IMR-90 (cell line): ENCODE measurements around the gene MATN3. TPM values are rescaled to one million over a fixed set of nuclear protein-coding genes. Genes with fewer than 3 reads are reported as not detected.

ENCODE experiments used
- ATAC-seq: fragments of 200-7000 bp; cut with Tn5 transposase; 2 replicates; pipeline ENCODE4 v1.9.1; 2020; ENCODE audit warnings: low read depth, mild to moderate bottlenecking, moderate library complexity
- BruUV-seq: library from RNA; stranded (reverse); fragments of 400-500 nt; replicated peaks from 2 replicates; lab custom pipeline; 2021; lab: Mats Ljungman, UMichigan
- CTCF ChIA-PET: fragments of 300-600 bp; formaldehyde crosslinking; extraction: SDS; loops from one replicate; lab custom pipeline; 2021; ENCODE audit warnings: antibody characterized with exemption; lab: Yijun Ruan, JAX
- POLR2A ChIA-PET: fragments of 300-600 bp; sonication (Branson Sonifier 250); formaldehyde crosslinking; loops from one replicate; lab custom pipeline; 2022; ENCODE audit warnings: antibody characterized with exemption; ENCODE audit not compliant: unreplicated experiment; lab: Charles Lee
- DNase-seq: peaks from one replicate; pipeline ENCODE4 v3.0.0; 2013
- H2AFZ ChIP-seq: replicated peaks from 2 replicates; pipeline ENCODE3; 2013; ENCODE audit warnings: low read length, mild to moderate bottlenecking; ENCODE audit not compliant: poor library complexity
- H2AK5ac ChIP-seq: 2 replicates; pipeline ENCODE4 v1.6.1; 2013; ENCODE audit warnings: low read depth, low read length, inconsistent platforms
- H2AK9ac ChIP-seq: replicated peaks from 2 replicates; pipeline ENCODE3; 2013; ENCODE audit warnings: mild to moderate bottlenecking, low read depth, low read length, moderate library complexity; ENCODE audit not compliant: poor library complexity
- H2BK120ac ChIP-seq: 2 replicates; pipeline ENCODE4 v1.6.1; 2013; ENCODE audit warnings: low read depth, low read length, inconsistent platforms
- H2BK15ac ChIP-seq: 3 replicates; pipeline ENCODE4 v1.6.1; 2013; ENCODE audit warnings: low read depth, low read length, inconsistent platforms
- H2BK20ac ChIP-seq: 2 replicates; pipeline ENCODE4 v1.6.1; 2013; ENCODE audit warnings: low read depth, mild to moderate bottlenecking, inconsistent platforms, low read length, moderate library complexity
- H2BK5ac ChIP-seq: 2 replicates; pipeline ENCODE4 v1.6.1; 2013; ENCODE audit warnings: mild to moderate bottlenecking, low read depth, low read length, inconsistent platforms; ENCODE audit not compliant: poor library complexity, severe bottlenecking
- H3K14ac ChIP-seq: replicated peaks from 2 replicates; pipeline ENCODE4 v1.6.1; 2013; ENCODE audit warnings: low read depth, low read length, inconsistent platforms
- H3K18ac ChIP-seq: 2 replicates; pipeline ENCODE4 v1.6.1; 2013; ENCODE audit warnings: low read depth, low read length, control low read depth
- H3K23ac ChIP-seq: 2 replicates; pipeline ENCODE4 v1.6.1; 2013; ENCODE audit warnings: low read depth, low read length, inconsistent platforms
- H3K27ac ChIP-seq: 2 replicates; pipeline ENCODE4 v1.5.1; 2013; ENCODE audit warnings: mild to moderate bottlenecking, control low read depth, low read length; ENCODE audit not compliant: insufficient read depth
- H3K27me3 ChIP-seq: 2 replicates; pipeline ENCODE4 v1.6.1; 2013; ENCODE audit warnings: low read length; ENCODE audit not compliant: control insufficient read depth, insufficient read depth
- H3K36me3 ChIP-seq: 2 replicates; pipeline ENCODE4 v1.6.1; 2013; ENCODE audit warnings: low read length, mixed read lengths; ENCODE audit not compliant: control insufficient read depth, insufficient read depth
- H3K4ac ChIP-seq: 2 replicates; pipeline ENCODE4 v1.6.1; 2013; ENCODE audit warnings: low read depth, low read length, inconsistent platforms
- H3K4me1 ChIP-seq: 2 replicates; pipeline ENCODE4 v1.6.1; 2013; ENCODE audit warnings: low read length, mixed read lengths; ENCODE audit not compliant: control insufficient read depth, insufficient read depth
- H3K4me2 ChIP-seq: 2 replicates; pipeline ENCODE4 v1.6.1; 2013; ENCODE audit warnings: low read depth, mild to moderate bottlenecking, control low read depth, low read length, moderate library complexity
- H3K4me3 ChIP-seq: 2 replicates; pipeline ENCODE4 v1.5.1; 2013; ENCODE audit warnings: low read depth, mild to moderate bottlenecking, control low read depth, low read length, moderate library complexity; ENCODE audit not compliant: insufficient read depth
- H3K56ac ChIP-seq: 2 replicates; pipeline ENCODE4 v1.6.1; 2013; ENCODE audit warnings: low read length, inconsistent platforms; ENCODE audit not compliant: insufficient read depth; ENCODE audit errors: extremely low read depth
- H3K79me1 ChIP-seq, 2 experiments: 2 replicates each; pipeline ENCODE4 v1.6.1; 2013; ENCODE audit warnings: low read length in 2 of 2, inconsistent platforms in 1 of 2, low read depth in 1 of 2
- H3K9ac ChIP-seq: 2 replicates; pipeline ENCODE4 v1.6.1; 2013; ENCODE audit warnings: low read depth, low read length, control low read depth
- H3K9me1 ChIP-seq: 2 replicates; pipeline ENCODE4 v1.6.1; 2013; ENCODE audit warnings: low read length, inconsistent platforms; ENCODE audit not compliant: insufficient read depth
- H3K9me3 ChIP-seq: 2 replicates; pipeline ENCODE4 v1.6.1; 2013; ENCODE audit warnings: low read length; ENCODE audit not compliant: control insufficient read depth, insufficient read depth
- H4K20me1 ChIP-seq: 2 replicates; pipeline ENCODE4 v1.6.1; 2013; ENCODE audit warnings: low read length, inconsistent platforms; ENCODE audit not compliant: insufficient read depth
- H4K5ac ChIP-seq: 2 replicates; pipeline ENCODE4 v1.6.1; 2013; ENCODE audit warnings: mild to moderate bottlenecking, low read depth, low read length, control low read depth
- H4K8ac ChIP-seq, 2 experiments: 2 replicates each; pipeline ENCODE4 v1.6.1; 2013; ENCODE audit warnings: low read depth in 2 of 2, low read length in 2 of 2, control low read depth in 1 of 2, inconsistent platforms in 1 of 2
- H4K91ac ChIP-seq: 2 replicates; pipeline ENCODE4 v1.6.1; 2013; ENCODE audit warnings: low read depth, low read length, inconsistent platforms; ENCODE audit not compliant: insufficient read depth
- BHLHE40 ChIP-seq: fragments of 150-350 bp; IDR thresholded peaks from 2 replicates; pipeline ENCODE4 v1.6.1; 2016; ENCODE audit warnings: mild to moderate bottlenecking, low read depth, low read length
- CEBPB ChIP-seq: IDR thresholded peaks from 2 replicates; pipeline ENCODE4 v1.6.1; 2012; ENCODE audit warnings: low read depth, low read length, improper control_type of control experiment
- CHD1 ChIP-seq: IDR thresholded peaks from 2 replicates; pipeline ENCODE4 v1.6.1; 2012; ENCODE audit warnings: low read depth, low read length, improper control_type of control experiment
- FOS ChIP-seq: fragments of 150-350 bp; IDR thresholded peaks from 2 replicates; pipeline ENCODE4 v1.6.1; 2016; ENCODE audit warnings: low read depth, low read length
- MAFK ChIP-seq: IDR thresholded peaks from 2 replicates; pipeline ENCODE4 v1.6.1; 2012; ENCODE audit warnings: low read depth, low read length, improper control_type of control experiment
- MXI1 ChIP-seq: IDR thresholded peaks from 2 replicates; pipeline ENCODE4 v1.6.1; 2012; ENCODE audit warnings: low read depth, mild to moderate bottlenecking, low read length, moderate library complexity, borderline replicate concordance
- POLR2A ChIP-seq: IDR thresholded peaks from 2 replicates; pipeline ENCODE4 v1.6.1; 2012; ENCODE audit warnings: mild to moderate bottlenecking, low read depth, low read length
- RAD21 ChIP-seq: IDR thresholded peaks from 2 replicates; pipeline ENCODE4 v1.6.1; 2012; ENCODE audit warnings: low read length, improper control_type of control experiment
- RCOR1 ChIP-seq: IDR thresholded peaks from 2 replicates; pipeline ENCODE4 v1.6.1; 2012; ENCODE audit warnings: mild to moderate bottlenecking, low read length, improper control_type of control experiment; ENCODE audit not compliant: insufficient replicate concordance
- RFX5 ChIP-seq: IDR thresholded peaks from 2 replicates; pipeline ENCODE4 v1.8.0; 2012; ENCODE audit warnings: low read depth, mild to moderate bottlenecking, low read length, moderate library complexity
- WGBS, 2 experiments: methylation state at CpG; one replicate each; pipeline versions ENCODE4 v1.1.5 to v1.1.7; 2013; ENCODE audit warnings: missing lambda C conversion rate in 2 of 2; ENCODE audit not compliant: insufficient read length in 1 of 2; ENCODE audit errors: extremely low coverage in 2 of 2; 5-methylcytosine and 5-hydroxymethylcytosine counted together
- dilution Hi-C: fragments of 300-500 bp; cut with HindIII; formaldehyde crosslinking; loops from one replicate; pipeline ENCODE4 v1.14.3; 2018; ENCODE audit warnings: low sequenced_read_pairs; ENCODE audit not compliant: unreplicated experiment
- in situ Hi-C: fragments of 300-500 bp; cut with MboI; formaldehyde crosslinking; loops from 3 replicates; pipeline ENCODE4 v1.14.3; 2019; ENCODE audit warnings: low sequenced_read_pairs, inconsistent platforms, mixed read lengths
- intact Hi-C: fragments of 100-400 bp; cut with micrococcal nuclease; formaldehyde crosslinking; loops from 2 replicates; pipeline ENCODE4 v1.10.0; 2022
- polyA plus RNA-seq, 3 experiments: library from polyadenylated mRNA; depleted of rRNA; stranded (reverse); fragments of >200 nt; gene quantifications; 2 replicates each; pipeline ENCODE4 v1.2.3, GENCODE V29; 2012; ENCODE audit warnings: low replicate concordance in 1 of 3
- total RNA-seq: library from RNA; depleted of rRNA; stranded (reverse); fragments of >200 nt; gene quantifications from 2 replicates; pipeline ENCODE4 v1.2.3, GENCODE V29; 2012
- TF ChIP-seq, protein P1 (sequence below): fragments of 150-350 bp; IDR thresholded peaks from 2 replicates; pipeline ENCODE4 v1.6.1; 2016; ENCODE audit warnings: low read depth, mild to moderate bottlenecking, low read length, moderate library complexity, borderline replicate concordance
- TF ChIP-seq, protein P2 (sequence below): conservative IDR thresholded peaks from 2 replicates; pipeline ENCODE4 v1.5.1; 2012; ENCODE audit warnings: mild to moderate bottlenecking, low read depth, low read length, improper control_type of control experiment
- TF ChIP-seq, protein P3 (sequence below): fragments of 150-350 bp; IDR thresholded peaks from 2 replicates; pipeline ENCODE4 v1.6.1; 2017; ENCODE audit warnings: mild to moderate bottlenecking, antibody characterized with exemption, low read length, low read depth

Gene MATN3
- total and polyA plus RNA-seq, 2 of the 4 experiments (the other 2 are of a cell fraction): 0.90 to 3.0 TPM

DNA sequence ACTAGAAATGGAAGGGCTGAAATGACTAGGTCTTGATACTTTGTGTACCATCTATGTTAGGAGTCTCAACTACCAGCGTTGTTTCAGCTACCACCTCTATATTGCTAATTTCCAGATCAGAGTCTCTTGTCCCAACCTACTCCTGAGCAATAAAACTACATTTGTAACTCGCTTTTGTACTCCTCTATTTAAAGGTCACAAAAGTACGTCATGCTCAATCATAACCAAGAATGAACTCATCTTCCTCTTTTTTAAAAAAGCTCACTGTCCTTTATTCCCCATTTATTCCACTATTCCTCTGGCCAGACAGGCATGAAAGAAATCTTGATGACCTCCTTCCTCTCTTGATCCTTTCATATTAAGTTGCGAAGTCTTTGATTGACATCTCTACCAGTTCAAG is 11.2 kb upstream of the MATN3 start:
- H4K5ac ChIP-seq: no peak overlapping the region
- ATAC-seq (no peak), DNase-seq (no peak)
- in situ Hi-C loops (loop anchor here (10.0 kb wide), 1 partner anchor 59 kb away; no protein-coding TSS in a partner anchor), intact Hi-C loops (no loop called here), dilution Hi-C loops (no loop called here)
- H3K9ac ChIP-seq: no peak overlapping the region
- H3K4me1 ChIP-seq: no peaks in the 10 kb centered on the region
- no peak overlapping the region for H2BK120ac ChIP-seq
- H2AK9ac ChIP-seq: no peak overlapping the region
- H3K27ac ChIP-seq: no peak overlapping the region
- WGBS, 2 experiments: 100% methylated on average over 2 of the region's 4 CpGs; no CpG with 5 or more reads in 1 of the 2 experiments
- H3K18ac ChIP-seq: no peak overlapping the region
- ChIA-PET CTCF (interaction anchor here (1.8 kb wide), 1 partner anchor 8 kb away, joined by 7 read pairs; no protein-coding TSS in a partner anchor), POLR2A (interaction anchor here (0.6 kb wide), 1 partner anchor 14 kb away, joined by 11 read pairs; no protein-coding TSS in a partner anchor)
- no TSS peak for BruUV-seq
- H3K4ac ChIP-seq: no peak overlapping the region
- no peak overlapping the region for H3K23ac ChIP-seq
- H3K14ac ChIP-seq: no peak overlapping the region
- peaks cover 11% of the 10 kb centered on the region for H3K9me3 ChIP-seq
- H2BK20ac ChIP-seq: no peak overlapping the region
- no peak overlapping the region for H3K4me3 ChIP-seq
- no peak overlapping the region for H2AFZ ChIP-seq
- peaks cover 0 to under 1% of the 10 kb centered on the region in 2 experiments; a peak in 1 of 4 replicates for H3K79me1 ChIP-seq
- no peak overlapping the region for H2BK15ac ChIP-seq
- no peak for TF ChIP-seq MAFK
- no peak for TF ChIP-seq MXI1
- TF ChIP-seq, protein P1, sequence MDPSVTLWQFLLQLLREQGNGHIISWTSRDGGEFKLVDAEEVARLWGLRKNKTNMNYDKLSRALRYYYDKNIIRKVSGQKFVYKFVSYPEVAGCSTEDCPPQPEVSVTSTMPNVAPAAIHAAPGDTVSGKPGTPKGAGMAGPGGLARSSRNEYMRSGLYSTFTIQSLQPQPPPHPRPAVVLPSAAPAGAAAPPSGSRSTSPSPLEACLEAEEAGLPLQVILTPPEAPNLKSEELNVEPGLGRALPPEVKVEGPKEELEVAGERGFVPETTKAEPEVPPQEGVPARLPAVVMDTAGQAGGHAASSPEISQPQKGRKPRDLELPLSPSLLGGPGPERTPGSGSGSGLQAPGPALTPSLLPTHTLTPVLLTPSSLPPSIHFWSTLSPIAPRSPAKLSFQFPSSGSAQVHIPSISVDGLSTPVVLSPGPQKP: no peak
- no peak for TF ChIP-seq RFX5
- TF ChIP-seq, protein P2, sequence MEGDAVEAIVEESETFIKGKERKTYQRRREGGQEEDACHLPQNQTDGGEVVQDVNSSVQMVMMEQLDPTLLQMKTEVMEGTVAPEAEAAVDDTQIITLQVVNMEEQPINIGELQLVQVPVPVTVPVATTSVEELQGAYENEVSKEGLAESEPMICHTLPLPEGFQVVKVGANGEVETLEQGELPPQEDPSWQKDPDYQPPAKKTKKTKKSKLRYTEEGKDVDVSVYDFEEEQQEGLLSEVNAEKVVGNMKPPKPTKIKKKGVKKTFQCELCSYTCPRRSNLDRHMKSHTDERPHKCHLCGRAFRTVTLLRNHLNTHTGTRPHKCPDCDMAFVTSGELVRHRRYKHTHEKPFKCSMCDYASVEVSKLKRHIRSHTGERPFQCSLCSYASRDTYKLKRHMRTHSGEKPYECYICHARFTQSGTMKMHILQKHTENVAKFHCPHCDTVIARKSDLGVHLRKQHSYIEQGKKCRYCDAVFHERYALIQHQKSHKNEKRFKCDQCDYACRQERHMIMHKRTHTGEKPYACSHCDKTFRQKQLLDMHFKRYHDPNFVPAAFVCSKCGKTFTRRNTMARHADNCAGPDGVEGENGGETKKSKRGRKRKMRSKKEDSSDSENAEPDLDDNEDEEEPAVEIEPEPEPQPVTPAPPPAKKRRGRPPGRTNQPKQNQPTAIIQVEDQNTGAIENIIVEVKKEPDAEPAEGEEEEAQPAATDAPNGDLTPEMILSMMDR: no peak
- no peak for TF ChIP-seq FOS
- no peak for TF ChIP-seq CHD1
- TF ChIP-seq RCOR1: no peak
- TF ChIP-seq, protein P3, sequence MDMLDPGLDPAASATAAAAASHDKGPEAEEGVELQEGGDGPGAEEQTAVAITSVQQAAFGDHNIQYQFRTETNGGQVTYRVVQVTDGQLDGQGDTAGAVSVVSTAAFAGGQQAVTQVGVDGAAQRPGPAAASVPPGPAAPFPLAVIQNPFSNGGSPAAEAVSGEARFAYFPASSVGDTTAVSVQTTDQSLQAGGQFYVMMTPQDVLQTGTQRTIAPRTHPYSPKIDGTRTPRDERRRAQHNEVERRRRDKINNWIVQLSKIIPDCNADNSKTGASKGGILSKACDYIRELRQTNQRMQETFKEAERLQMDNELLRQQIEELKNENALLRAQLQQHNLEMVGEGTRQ: no peak
- TF ChIP-seq CEBPB: no peak
- TF ChIP-seq BHLHE40: no peak
- no peak for TF ChIP-seq POLR2A
- TF ChIP-seq RAD21: no peak
- H3K36me3 ChIP-seq: peaks cover 10% of the 10 kb centered on the region
- no peak overlapping the region for H3K56ac ChIP-seq
- no peak overlapping the region for H2AK5ac ChIP-seq
- H4K20me1 ChIP-seq: no peaks in the 10 kb centered on the region; the same call in 1 of the 2 replicates
- no peak overlapping the region for H3K4me2 ChIP-seq
- H4K8ac ChIP-seq: no peak overlapping the region
- H3K9me1 ChIP-seq: peaks cover 2% of the 10 kb centered on the region; the same call in 1 of the 2 replicates
- no peaks in the 10 kb centered on the region for H3K27me3 ChIP-seq
- H4K91ac ChIP-seq: no peak overlapping the region
- H2BK5ac ChIP-seq: no peak overlapping the region
